Hepatocyte (in vitro differentiated cells): ENCODE results near the gene AMBRA1.
"Not testable (repeated sequence)": the region's sequence is repeated elsewhere in the genome, so short reads cannot be mapped to it uniquely, and the experiment has no call there.

ENCODE experiments used
- CTCF ChIP-seq: fragments of 200-600 bp; sonication (generic); IDR thresholded peaks from 2 replicates; pipeline ENCODE4 v1.5.1; 2016; ENCODE audit warnings: antibody characterized with exemption, mild to moderate bottlenecking; ENCODE audit not compliant: poor library complexity
- EZH2 ChIP-seq: fragments of 200-600 bp; sonication (generic); IDR thresholded peaks from 2 replicates; pipeline ENCODE4 v1.6.1; 2016; ENCODE audit warnings: antibody characterized with exemption, mild to moderate bottlenecking, borderline replicate concordance

GRCh38 chr11:46371262-46371661, 222.6 kb downstream of the AMBRA1 start:
- not testable (repeated sequence) for TF ChIP-seq CTCF, EZH2
